Measurements from ENCODE around the gene RAB31.

Gene RAB31

DNA sequence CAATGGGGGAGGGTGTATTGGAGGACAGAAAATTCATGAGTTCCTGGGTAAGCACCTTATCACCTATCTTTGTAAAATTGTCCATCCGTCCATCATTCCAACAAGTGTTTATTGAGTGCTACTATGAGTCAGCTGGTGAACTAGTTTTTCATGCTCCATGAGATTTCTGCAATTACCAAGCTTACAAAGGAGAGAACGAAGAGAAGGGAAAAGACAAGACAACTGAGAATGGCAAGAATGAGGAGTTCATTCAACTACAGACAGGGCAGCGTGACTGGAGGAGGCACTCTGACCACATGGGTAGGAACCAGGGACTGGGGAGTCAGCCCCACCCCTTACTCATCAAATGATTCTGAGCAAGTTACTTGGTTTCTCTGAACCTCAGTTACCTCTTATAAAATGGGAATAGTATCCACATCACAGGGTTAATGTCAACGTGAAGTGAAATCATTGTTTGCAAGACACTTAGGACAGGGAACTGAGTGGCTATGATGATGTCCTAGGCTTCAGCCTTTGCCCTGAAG lies 159.0 kb downstream of the RAB31 start:
- no peaks in the 10 kb centered on the region for H3K27me3 ChIP-seq (ENCODE audit: insufficient read depth, low read length, poor library complexity)
- ATAC-seq (ENCODE audit: insufficient read depth, low read depth), result no peak
- TF ChIP-seq EZH2 (IDR thresholded peaks at IDR 0.05; ENCODE audit: borderline replicate concordance, low read depth, low read length, severe bottlenecking), result no peak
- TF ChIP-seq, protein P1, sequence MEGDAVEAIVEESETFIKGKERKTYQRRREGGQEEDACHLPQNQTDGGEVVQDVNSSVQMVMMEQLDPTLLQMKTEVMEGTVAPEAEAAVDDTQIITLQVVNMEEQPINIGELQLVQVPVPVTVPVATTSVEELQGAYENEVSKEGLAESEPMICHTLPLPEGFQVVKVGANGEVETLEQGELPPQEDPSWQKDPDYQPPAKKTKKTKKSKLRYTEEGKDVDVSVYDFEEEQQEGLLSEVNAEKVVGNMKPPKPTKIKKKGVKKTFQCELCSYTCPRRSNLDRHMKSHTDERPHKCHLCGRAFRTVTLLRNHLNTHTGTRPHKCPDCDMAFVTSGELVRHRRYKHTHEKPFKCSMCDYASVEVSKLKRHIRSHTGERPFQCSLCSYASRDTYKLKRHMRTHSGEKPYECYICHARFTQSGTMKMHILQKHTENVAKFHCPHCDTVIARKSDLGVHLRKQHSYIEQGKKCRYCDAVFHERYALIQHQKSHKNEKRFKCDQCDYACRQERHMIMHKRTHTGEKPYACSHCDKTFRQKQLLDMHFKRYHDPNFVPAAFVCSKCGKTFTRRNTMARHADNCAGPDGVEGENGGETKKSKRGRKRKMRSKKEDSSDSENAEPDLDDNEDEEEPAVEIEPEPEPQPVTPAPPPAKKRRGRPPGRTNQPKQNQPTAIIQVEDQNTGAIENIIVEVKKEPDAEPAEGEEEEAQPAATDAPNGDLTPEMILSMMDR (IDR thresholded peaks at IDR 0.05; ENCODE audit: borderline replicate concordance, extremely low read depth, low read length, poor library complexity, severe bottlenecking), result no peak
- peaks cover 6% of the 10 kb centered on the region; the same call in 1 of the 2 replicates for H3K4me1 ChIP-seq (ENCODE audit: insufficient read depth, low read length)
- no peaks in the 10 kb centered on the region for H4K20me1 ChIP-seq (ENCODE audit: insufficient read depth, low read length)
- H3K9me3 ChIP-seq (ENCODE audit: insufficient read depth, low read length, severe bottlenecking), result peaks cover 8% of the 10 kb centered on the region
- no peaks in the 10 kb centered on the region for H3K36me3 ChIP-seq (ENCODE audit: insufficient read depth, low read length)
- H3K27ac ChIP-seq (ENCODE audit: low read length), result no peak overlapping the region
- no peak overlapping the region for H3K4me3 ChIP-seq (ENCODE audit: low read depth in 1 of 2, low read length in 2 of 2)
- no peak overlapping the region for H2AFZ ChIP-seq (ENCODE audit: low read depth, low read length)
- no peak overlapping the region for H3K4me2 ChIP-seq (ENCODE audit: insufficient read depth, low read length)
- H3K79me2 ChIP-seq (ENCODE audit: insufficient read depth, low read length), result no peaks in the 10 kb centered on the region
- H3K9ac ChIP-seq (ENCODE audit: low read depth, low read length), result no peak overlapping the region
- no peak for DNase-seq

DNA sequence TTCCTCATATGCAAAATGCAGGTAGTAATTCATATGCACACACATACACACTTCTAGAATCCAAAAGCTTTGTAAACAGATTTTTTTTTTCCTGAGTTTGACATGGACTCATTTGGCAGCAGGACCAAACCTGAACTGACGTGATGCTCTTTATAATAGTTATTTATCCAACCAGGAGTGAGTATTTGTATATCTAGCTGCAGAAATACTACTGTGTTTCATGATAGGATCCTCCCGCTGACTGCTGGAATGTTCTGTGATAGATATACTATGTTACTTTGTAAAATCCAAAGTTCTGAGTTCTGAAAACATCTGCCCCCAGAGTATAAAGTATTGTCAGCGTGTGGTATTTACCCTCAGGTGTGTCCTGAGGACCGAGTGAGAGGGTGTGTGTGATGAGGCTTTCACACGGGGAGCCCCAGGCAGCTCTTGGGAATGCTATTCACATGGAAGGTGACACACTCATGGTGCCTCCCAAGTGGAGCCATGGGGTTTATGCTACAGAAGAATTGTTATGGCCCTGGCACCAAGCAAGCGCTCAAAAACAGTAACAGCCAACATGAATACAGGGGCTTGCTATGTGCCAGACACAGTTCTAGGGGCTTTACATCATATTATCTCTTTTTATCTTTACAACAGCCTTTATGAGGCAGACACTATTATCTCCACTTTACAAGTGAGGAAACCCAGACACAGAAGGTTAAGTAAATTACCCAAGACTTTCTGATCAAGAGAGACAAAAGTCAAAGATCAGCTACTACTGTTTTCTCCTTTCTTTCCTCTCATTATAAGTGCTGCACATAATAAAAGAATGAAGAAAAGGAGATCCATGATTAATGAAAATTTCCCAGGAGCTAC lies 161.0 kb downstream of the RAB31 start:
- 0 out of 3 replicates have a peak, but pooled peaks have one; percentile 5 for ATAC-seq (ENCODE audit: insufficient read depth, low read depth)
- Histone ChIP-seq H3K9me3 (ENCODE audit: insufficient read depth, low read length, severe bottlenecking) (peaks cover 8% of the 10 kb centered on the region), H3K79me2 (ENCODE audit: insufficient read depth, low read length) (no peaks in the 10 kb centered on the region), H4K20me1 (ENCODE audit: insufficient read depth, low read length) (no peaks in the 10 kb centered on the region), H3K9ac (ENCODE audit: low read depth, low read length) (no peak overlapping the region), H3K27ac (ENCODE audit: low read length) (no peak overlapping the region), H2AFZ (ENCODE audit: low read depth, low read length) (no peak overlapping the region), H3K36me3 (ENCODE audit: insufficient read depth, low read length) (no peaks in the 10 kb centered on the region), H3K4me3 (ENCODE audit: low read depth in 1 of 2, low read length in 2 of 2) (no peak overlapping the region), H3K4me1 (ENCODE audit: insufficient read depth, low read length) (peaks cover 6% of the 10 kb centered on the region; the same call in 1 of the 2 replicates), H3K4me2 (ENCODE audit: insufficient read depth, low read length) (no peak overlapping the region), H3K27me3 (ENCODE audit: insufficient read depth, low read length, poor library complexity) (no peaks in the 10 kb centered on the region)
- DNase-seq, result no peak
- TF ChIP-seq, protein P1 (IDR thresholded peaks at IDR 0.05; ENCODE audit: borderline replicate concordance, extremely low read depth, low read length, poor library complexity, severe bottlenecking), result no peak
- TF ChIP-seq EZH2 (IDR thresholded peaks at IDR 0.05; ENCODE audit: borderline replicate concordance, low read depth, low read length, severe bottlenecking), result no peak

DNA sequence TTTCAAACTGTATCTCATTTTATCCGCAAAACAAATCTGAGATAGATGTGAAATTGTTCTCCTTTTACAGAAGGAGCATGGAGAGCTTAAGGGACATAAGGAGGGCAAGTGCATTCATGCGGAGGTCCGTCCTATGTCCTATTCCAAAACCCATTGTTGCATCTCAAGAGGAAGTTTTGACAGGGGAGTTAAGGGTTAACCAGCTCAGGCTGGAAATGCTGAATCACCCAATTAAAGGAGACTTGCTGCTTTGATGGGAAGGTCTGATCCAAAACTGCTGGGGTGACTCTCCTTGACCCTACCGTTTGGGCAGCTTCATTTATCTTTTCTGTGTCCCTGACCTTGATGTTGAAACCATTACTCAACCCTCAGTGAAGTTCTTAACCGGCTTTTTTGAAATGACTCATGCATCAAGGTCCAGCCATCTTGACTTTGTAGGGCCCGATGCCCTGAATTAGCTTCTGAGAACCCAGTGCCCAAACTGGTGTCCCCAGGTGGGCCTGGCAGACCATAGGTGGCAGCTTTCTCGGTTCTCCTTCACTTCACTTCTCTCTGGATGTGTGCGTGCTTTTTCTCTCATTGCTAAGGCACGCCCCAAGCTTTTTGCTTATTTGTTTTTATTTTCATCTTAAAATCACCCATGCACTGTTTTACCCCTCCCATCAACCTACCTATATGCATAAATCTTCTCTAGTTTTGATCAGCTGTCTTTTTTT lies 161.8 kb downstream of the RAB31 start:
- no peaks in the 10 kb centered on the region for H3K79me2 ChIP-seq (ENCODE audit: insufficient read depth, low read length)
- no peaks in the 10 kb centered on the region for H3K27me3 ChIP-seq (ENCODE audit: insufficient read depth, low read length, poor library complexity)
- no peak for DNase-seq
- no peak for ATAC-seq (ENCODE audit: insufficient read depth, low read depth)
- H3K36me3 ChIP-seq (ENCODE audit: insufficient read depth, low read length), result no peaks in the 10 kb centered on the region
- peaks cover 8% of the 10 kb centered on the region for H3K9me3 ChIP-seq (ENCODE audit: insufficient read depth, low read length, severe bottlenecking)
- H3K9ac ChIP-seq (ENCODE audit: low read depth, low read length), result no peak overlapping the region
- no peak overlapping the region for H3K4me2 ChIP-seq (ENCODE audit: insufficient read depth, low read length)
- peaks cover 6% of the 10 kb centered on the region; the same call in 1 of the 2 replicates for H3K4me1 ChIP-seq (ENCODE audit: insufficient read depth, low read length)
- no peak overlapping the region for H3K4me3 ChIP-seq (ENCODE audit: low read depth in 1 of 2, low read length in 2 of 2)
- no peak overlapping the region for H2AFZ ChIP-seq (ENCODE audit: low read depth, low read length)
- TF ChIP-seq, protein P1 (IDR thresholded peaks at IDR 0.05; ENCODE audit: borderline replicate concordance, extremely low read depth, low read length, poor library complexity, severe bottlenecking), result no peak
- no peak for TF ChIP-seq EZH2 (IDR thresholded peaks at IDR 0.05; ENCODE audit: borderline replicate concordance, low read depth, low read length, severe bottlenecking)
- no peak overlapping the region for H3K27ac ChIP-seq (ENCODE audit: low read length)
- H4K20me1 ChIP-seq (ENCODE audit: insufficient read depth, low read length), result no peaks in the 10 kb centered on the region

Data from DND-41 (cell line).